Psoas muscle (tissue), 8 donors: ENCODE data around the gene TRAF2. TPM values are rescaled to one million over a fixed set of nuclear protein-coding genes. Genes with fewer than 3 reads are reported as not detected.

Experiments
- ATAC-seq, 4 donors: fragments of 200-7000 bp; cut with Tn5 transposase; one replicate each; pipeline ENCODE4 v1.9.1; 2020; ENCODE audit warnings: moderate library complexity in 3 of 4, mild to moderate bottlenecking in 2 of 4
- DNase-seq, 2 donors: peaks; one replicate each; pipeline ENCODE4 v3.0.0-alpha.2; 2020
- H3K27ac ChIP-seq: fragments of 200-600 bp; one replicate; pipeline ENCODE4 v1.8.0; 2022
- H3K27me3 ChIP-seq, 3 donors: fragments of 200-600 bp in 1 of 3; one replicate each; pipeline versions ENCODE4 v1.6.1 to v1.8.0; 2013 to 2022; ENCODE audit warnings: low read length in 2 of 3, mild to moderate bottlenecking in 2 of 3, moderate library complexity in 1 of 3; ENCODE audit not compliant: insufficient read depth in 3 of 3
- H3K36me3 ChIP-seq, 2 donors: fragments of 200-600 bp in 1 of 2; one replicate each; pipeline versions ENCODE4 v1.6.1 to v1.8.0; 2013 to 2022; ENCODE audit warnings: low read depth in 1 of 2, mild to moderate bottlenecking in 1 of 2, moderate library complexity in 1 of 2; ENCODE audit not compliant: insufficient read depth in 1 of 2
- H3K4me1 ChIP-seq: fragments of 200-600 bp; one replicate; pipeline ENCODE4 v1.8.0; 2022
- H3K4me3 ChIP-seq: fragments of 200-600 bp; one replicate; pipeline ENCODE4 v1.8.0; 2022; ENCODE audit warnings: mild to moderate bottlenecking
- H3K9me3 ChIP-seq: fragments of 200-600 bp; one replicate; pipeline ENCODE4 v1.8.0; 2022
- WGBS, 3 donors: extraction: QIAGEN DNeasy Blood & Tissue Kit; methylation state at CpG; one replicate each; pipeline versions ENCODE4 v1.1.6 to v1.1.7; 2013; 5-methylcytosine and 5-hydroxymethylcytosine counted together
- intact Hi-C, 2 donors: fragments of 100-400 bp; cut with DNase I; formaldehyde crosslinking; loops; one replicate each; pipeline versions ENCODE4 v1.11.0 to v1.14.2; 2022
- polyA plus RNA-seq, 3 donors: library from polyadenylated mRNA; stranded (reverse); fragments of 200-250 nt; gene quantifications; one replicate each; pipeline ENCODE4 v1.2.3, GENCODE V29; 2013
- total RNA-seq, 4 donors: library from RNA; stranded (reverse); fragmentation: NEBNext Ultra II Directional in 2 of 4; extraction: Animal tissue kit (Norgen Biotek cat#: 25700) in 2 of 4; gene quantifications; one replicate each; pipeline versions ENCODE4 v1.2.1 to v1.2.4, GENCODE V29; 2021 to 2023
- TF ChIP-seq, protein P1 (sequence below): fragments of 200-600 bp; IDR thresholded peaks from one replicate; pipeline ENCODE4 v1.8.0; 2022; ENCODE audit warnings: antibody characterized with exemption
- donor health status: healthy with polysubstance abuse.
- donor health status: DM: no; HTN: no; CAD: no; lungs with moderate emphysema.
- donor health status: Bipolar disorder and iron deficiency.
- donor health status: healthy.
- donor health status: DM: yes; HTN: yes; CAD: no.
- donor health status: DM: no; HTN: no; CAD: no.
- donor health status: DM: no; HTN: no; CAD: no.
- donor health status: DM: yes; HTN: yes; CAD: no.

TRAF2 gene
- total and polyA plus RNA-seq, 7 donors: 5.4 to 15.9 (median 10.3) TPM

GRCh38 chr9:136939431-136939995 lies 53.2 kb downstream of the TRAF2 start:
- Histone ChIP-seq H3K9me3 (no peaks in the 10 kb centered on the region), H3K27me3 (no peaks in the 10 kb centered on the region), H3K27ac (peak overlapping the region; percentile 94), H3K4me3 (no peak overlapping the region), H3K36me3 (peaks cover 23 to 36% of the 10 kb centered on the region in 2 donors), H3K4me1 (peaks cover 29% of the 10 kb centered on the region)
- intact Hi-C loops: no loop called here
- peak in 1 of 4 donors; percentile 1 for ATAC-seq
- TF ChIP-seq, protein P1, sequence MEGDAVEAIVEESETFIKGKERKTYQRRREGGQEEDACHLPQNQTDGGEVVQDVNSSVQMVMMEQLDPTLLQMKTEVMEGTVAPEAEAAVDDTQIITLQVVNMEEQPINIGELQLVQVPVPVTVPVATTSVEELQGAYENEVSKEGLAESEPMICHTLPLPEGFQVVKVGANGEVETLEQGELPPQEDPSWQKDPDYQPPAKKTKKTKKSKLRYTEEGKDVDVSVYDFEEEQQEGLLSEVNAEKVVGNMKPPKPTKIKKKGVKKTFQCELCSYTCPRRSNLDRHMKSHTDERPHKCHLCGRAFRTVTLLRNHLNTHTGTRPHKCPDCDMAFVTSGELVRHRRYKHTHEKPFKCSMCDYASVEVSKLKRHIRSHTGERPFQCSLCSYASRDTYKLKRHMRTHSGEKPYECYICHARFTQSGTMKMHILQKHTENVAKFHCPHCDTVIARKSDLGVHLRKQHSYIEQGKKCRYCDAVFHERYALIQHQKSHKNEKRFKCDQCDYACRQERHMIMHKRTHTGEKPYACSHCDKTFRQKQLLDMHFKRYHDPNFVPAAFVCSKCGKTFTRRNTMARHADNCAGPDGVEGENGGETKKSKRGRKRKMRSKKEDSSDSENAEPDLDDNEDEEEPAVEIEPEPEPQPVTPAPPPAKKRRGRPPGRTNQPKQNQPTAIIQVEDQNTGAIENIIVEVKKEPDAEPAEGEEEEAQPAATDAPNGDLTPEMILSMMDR: no peak
- DNase-seq: peak in 1 of 2 donors; percentile 62
- WGBS, 3 donors: 62 to 70% (median 63%) methylated on average over 28 of the region's 28 CpGs

- Histone ChIP-seq H3K4me3 (peak overlapping the region; percentile 50), H3K36me3 (peaks cover 23 to 36% of the 10 kb centered on the region in 2 donors), H3K27ac (peak overlapping the region; percentile 94), H3K27me3 (no peaks in the 10 kb centered on the region), H3K9me3 (no peaks in the 10 kb centered on the region), H3K4me1 (peaks cover 29% of the 10 kb centered on the region)
- intact Hi-C loops: loop anchor here in 1 of 2 donors (5.0 kb wide), 3 partner anchors 38 to 93 kb away; partner anchors contain the start of genes EDF1 and PHPT1
- TF ChIP-seq, protein P1: no peak
- 26 to 36% (median 29%) methylated on average over 16 of the region's 16 CpGs for WGBS, 3 donors
- ATAC-seq (peak; percentile 81 to 83 (median 82)), DNase-seq (peak; percentile 84 to 94)
These were observed 53.7 kb downstream of the TRAF2 start for GRCh38 chr9:136939996-136940525.

- peak in 1 of 4 donors; percentile 0 for ATAC-seq
- peaks cover 29% of the 10 kb centered on the region for H3K4me1 ChIP-seq
- TF ChIP-seq, protein P1: no peak
- DNase-seq: peak in 1 of 2 donors; percentile 55
- no peaks in the 10 kb centered on the region for H3K9me3 ChIP-seq
- peak overlapping the region; percentile 50 for H3K4me3 ChIP-seq
- WGBS, 3 donors: 74 to 84% (median 74%) methylated on average over 42 of the region's 42 CpGs
- H3K36me3 ChIP-seq: peaks cover 23 to 36% of the 10 kb centered on the region in 2 donors
- intact Hi-C loops: loop anchor here in 1 of 2 donors (5.0 kb wide), 3 partner anchors 38 to 93 kb away; partner anchors contain the start of genes EDF1 and PHPT1
- H3K27ac ChIP-seq: peak overlapping the region; percentile 94
- no peaks in the 10 kb centered on the region for H3K27me3 ChIP-seq
These were observed 54.4 kb downstream of the TRAF2 start for GRCh38 chr9:136940526-136941230.

DNA sequence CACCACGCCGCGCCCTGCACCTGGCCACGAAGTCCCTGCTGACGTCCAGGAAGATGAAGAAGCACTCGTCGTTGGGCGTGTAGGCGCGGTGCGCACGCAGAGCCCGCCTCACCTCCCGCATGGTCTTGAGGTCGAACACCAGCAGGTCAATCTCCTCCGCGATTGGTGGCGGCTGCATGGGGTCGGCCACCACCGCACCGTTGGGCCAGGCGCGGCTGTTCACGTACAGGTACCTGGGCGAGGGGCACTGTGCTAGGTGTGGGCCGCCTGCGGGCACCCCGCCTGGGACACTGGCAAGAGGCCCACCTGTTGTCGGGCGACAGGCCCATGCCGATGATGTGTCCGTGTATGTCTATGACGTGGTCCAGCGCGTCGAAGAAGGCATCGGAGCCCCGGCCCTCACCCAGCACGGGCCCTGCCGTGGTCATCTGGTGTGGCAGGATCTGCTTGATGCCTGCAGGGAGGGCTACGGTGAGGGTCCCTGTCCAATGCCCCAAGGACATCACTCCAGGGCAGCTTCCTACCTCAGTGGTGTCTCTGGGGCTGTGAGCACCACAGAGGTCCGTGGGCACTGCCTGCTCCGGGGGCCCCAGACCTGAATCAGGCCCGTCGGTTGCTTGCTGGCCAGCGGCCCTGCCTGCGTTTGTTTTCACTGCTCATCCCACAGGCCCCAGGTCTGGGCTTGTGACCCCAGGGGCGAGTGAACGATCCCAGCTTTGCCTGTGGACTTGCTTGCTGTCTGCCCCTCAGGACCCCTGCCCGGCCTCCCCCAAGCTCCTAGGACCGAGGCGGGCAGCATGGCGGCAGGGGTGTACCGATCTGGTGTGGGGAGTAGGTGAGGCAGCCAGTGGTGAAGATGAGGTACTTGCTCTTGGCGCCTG lies 55.2 kb downstream of the TRAF2 start:
- Histone ChIP-seq H3K36me3 (peaks cover 23 to 36% of the 10 kb centered on the region in 2 donors), H3K4me3 (peak overlapping the region; percentile 88), H3K9me3 (no peaks in the 10 kb centered on the region), H3K4me1 (peaks cover 29% of the 10 kb centered on the region), H3K27ac (peak overlapping the region; percentile 94), H3K27me3 (no peaks in the 10 kb centered on the region)
- TF ChIP-seq, protein P1: no peak
- 92 to 94% (median 94%) methylated on average over 54 to 55 of the region's 55 CpGs for WGBS, 3 donors
- intact Hi-C loops: loop anchor here in 1 of 2 donors (2.0 to 5.0 kb wide), 4 partner anchors 13 to 94 kb away; partner anchors contain the start of genes EDF1 and PHPT1
- peak; percentile 30 to 63 for DNase-seq
- no peak for ATAC-seq
